IPS-NIHi7 (cell line): ENCODE measurements around the gene ANKS3.

Experiments used
- DNase-seq: peaks from one replicate; pipeline ENCODE4 v3.0.0; 2012; ENCODE audit warnings: mixed read lengths; ENCODE audit errors: extremely low spot score

The ANKS3 gene

GRCh38 chr16:4724661-4725270 lies 9.3 kb downstream of the ANKS3 start:
- DNase-seq: no peak

- no peak for DNase-seq
Measured at GRCh38 chr16:4723071-4723767, 10.9 kb downstream of the ANKS3 start.

DNA sequence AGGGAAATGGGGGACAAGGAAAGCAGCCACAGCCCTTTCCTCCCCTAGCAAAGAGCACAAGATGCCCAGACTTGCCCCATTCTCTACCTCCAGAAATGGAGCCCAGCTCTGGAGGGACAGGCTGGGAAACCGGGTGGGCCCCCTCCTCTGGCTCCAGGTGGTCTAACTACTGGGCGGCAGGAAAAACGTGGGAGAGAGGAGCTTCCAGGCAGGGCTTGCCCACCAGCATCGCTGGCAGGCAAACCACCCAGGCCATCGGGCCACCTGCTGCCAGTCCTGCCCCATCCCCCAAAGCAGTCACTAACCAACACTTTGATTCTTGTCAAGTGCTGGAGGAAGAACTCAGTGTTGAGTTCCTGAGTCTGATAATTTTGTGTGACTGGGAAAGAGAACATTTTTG lies 15.6 kb downstream of the ANKS3 start:
- no peak for DNase-seq

- DNase-seq: no peak
Measured at GRCh38 chr16:4714996-4715395, 19.1 kb downstream of the ANKS3 start.

- peak; percentile 56 for DNase-seq
Measured at GRCh38 chr16:4713663-4714501, 20.2 kb downstream of the ANKS3 start.

GRCh38 chr16:4709481-4709880 lies 24.6 kb downstream of the ANKS3 start:
- no peak for DNase-seq

GRCh38 chr16:4706871-4707270 lies 27.2 kb downstream of the ANKS3 start:
- no peak for DNase-seq

DNA sequence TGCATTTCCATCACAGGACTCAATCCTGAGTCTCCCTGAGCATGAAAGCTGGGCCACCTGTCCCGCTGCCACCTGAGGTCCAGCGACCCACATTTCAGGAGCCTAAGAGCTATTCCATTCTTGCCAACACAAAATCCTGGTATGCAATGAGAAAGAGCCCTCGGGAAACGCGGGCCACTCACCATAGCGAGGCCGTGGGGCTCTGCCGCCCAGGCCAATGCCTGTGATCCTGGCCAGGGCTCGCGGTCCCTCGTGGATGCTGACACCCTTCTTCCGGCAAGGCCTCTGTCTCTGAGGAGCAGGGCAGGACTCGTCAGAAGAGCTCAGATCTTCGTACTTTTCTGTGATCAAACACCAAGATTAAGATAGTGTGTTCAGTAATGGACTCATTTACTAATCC lies 29.2 kb downstream of the ANKS3 start:
- DNase-seq: no peak

- DNase-seq: no peak
Measured at GRCh38 chr16:4704491-4704890, 29.6 kb downstream of the ANKS3 start.

- no peak for DNase-seq
Measured at GRCh38 chr16:4703906-4704305, 30.2 kb downstream of the ANKS3 start.

DNA sequence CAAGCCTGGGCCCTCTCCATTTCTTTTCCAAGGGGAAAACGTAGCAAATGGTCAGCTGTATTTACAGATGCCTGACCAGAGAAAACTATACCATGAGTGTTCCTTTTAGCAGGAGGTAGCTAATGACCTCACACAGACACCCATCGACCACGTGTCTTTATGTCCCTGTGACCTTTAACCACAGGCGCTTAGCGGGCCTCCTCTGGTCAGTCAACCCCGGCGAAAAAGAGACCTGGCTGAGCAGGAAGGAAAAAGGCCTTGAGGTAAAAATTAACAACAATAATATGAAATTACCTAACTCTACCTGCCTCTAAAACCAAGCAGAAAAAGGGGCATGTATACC lies 31.6 kb downstream of the ANKS3 start:
- DNase-seq: no peak

- no peak for DNase-seq
Measured at GRCh38 chr16:4701791-4702465, 32.1 kb downstream of the ANKS3 start.

DNA sequence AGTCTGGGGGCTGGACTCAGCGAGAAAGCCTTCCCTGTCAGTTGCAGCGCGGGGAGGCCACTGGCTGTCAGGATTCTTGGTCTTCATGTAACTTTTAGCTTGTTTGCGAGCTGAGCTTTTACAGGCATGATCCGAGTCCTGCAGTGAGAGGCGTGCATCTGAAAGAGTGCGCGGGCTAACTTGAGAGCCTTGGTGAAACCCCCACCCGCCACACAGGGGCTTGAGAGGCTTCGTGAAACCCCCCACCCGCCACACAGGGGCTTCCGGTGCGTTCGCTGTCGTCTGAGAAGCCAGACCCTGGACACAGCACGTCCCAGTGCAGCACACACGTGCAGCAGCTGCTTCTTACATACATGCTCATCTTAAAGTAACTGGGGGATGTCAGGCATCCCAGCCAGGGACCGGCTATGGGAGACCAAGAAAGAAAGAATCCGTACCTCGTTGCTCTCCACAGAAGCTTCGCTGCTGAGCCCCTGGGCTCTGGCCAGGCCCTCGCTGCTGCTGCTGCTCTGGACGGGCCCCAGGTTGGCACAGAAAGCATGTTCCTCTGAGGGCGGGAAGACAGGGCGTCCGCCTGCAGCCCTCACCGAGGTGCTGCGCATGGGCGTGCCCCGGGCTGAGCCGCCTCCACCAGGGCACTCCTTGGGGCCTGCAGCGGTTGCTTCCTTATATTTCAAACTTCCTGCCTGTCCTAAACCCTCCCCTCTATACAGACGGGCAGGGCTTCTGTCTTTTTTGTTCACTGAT lies 32.9 kb downstream of the ANKS3 start:
- DNase-seq: no peak

DNA sequence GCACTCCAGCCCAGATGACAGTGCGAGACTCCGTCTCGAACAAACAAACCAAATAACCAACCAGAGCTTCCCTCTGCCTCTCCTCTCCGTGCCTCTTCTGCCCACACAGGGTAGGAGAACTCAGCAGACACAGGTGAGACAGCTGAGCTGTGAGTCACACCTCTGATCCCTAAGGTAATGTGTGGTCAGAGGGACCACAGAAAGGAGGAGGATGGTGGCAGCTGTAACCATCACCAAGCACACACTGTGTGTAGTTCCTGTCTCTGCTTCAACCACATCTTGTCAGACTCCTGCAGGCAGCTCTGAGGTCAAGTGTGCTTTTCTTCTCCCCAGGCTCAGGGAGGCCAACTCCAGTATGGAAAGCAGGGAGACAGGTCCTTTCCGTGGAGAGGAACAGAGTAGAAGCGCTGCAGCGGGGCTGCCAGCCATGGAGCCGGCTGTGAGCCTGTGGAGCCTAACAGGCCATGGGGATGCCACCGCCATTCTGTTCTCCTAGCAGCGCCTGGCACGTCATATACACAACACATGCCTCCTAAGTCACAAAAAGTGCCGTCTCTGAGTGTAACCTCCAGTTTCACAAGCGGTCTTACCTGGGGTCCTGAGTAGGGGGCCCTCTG lies 33.6 kb downstream of the ANKS3 start:
- DNase-seq: no peak

- DNase-seq: no peak
Measured at GRCh38 chr16:4699046-4699556, 35.0 kb downstream of the ANKS3 start.

GRCh38 chr16:4698321-4699045 lies 35.6 kb downstream of the ANKS3 start:
- no peak for DNase-seq

- no peak for DNase-seq
Measured at GRCh38 chr16:4697848-4698291, 36.2 kb downstream of the ANKS3 start.

- no peak for DNase-seq
Measured at GRCh38 chr16:4696905-4697847, 36.9 kb downstream of the ANKS3 start.
